Stimulated activated CD4-positive, alpha-beta T cell treated with anti-CD3 and anti-CD28 coated beads, Interleukin-15, amount 100 ng/mL, for 24 hours (primary cell): ENCODE data around the gene FAM219B.
A peak's percentile ranks its signal among the peaks of the same experiment; 100 is the strongest.
"Not testable (repeated sequence)": the region's sequence is repeated elsewhere in the genome, so short reads cannot be mapped to it uniquely, and the experiment has no call there.

Experiments
- DNase-seq: peaks from one replicate; pipeline ENCODE4 v3.0.0-alpha.2; 2020

Gene FAM219B

GRCh38 chr15:74902295-74903075 lies 4.2 kb downstream of the FAM219B start:
- no peak for DNase-seq

- peak; percentile 64 for DNase-seq
These were observed 5.0 kb downstream of the FAM219B start for GRCh38 chr15:74901612-74902063.

GRCh38 chr15:74897300-74897701 lies 9.3 kb downstream of the FAM219B start:
- no peak for DNase-seq

- DNase-seq: no peak
These were observed 10.3 kb downstream of the FAM219B start for GRCh38 chr15:74896316-74896715.

GRCh38 chr15:74895830-74896229 lies 10.8 kb downstream of the FAM219B start:
- DNase-seq: no peak

- DNase-seq: not testable (repeated sequence)
These were observed 12.3 kb downstream of the FAM219B start for GRCh38 chr15:74894383-74894782.

GRCh38 chr15:74893627-74894026 lies 13.0 kb downstream of the FAM219B start:
- DNase-seq: no peak

GRCh38 chr15:74892931-74893330 lies 13.7 kb downstream of the FAM219B start:
- DNase-seq: no peak

- no peak for DNase-seq
These were observed 14.3 kb downstream of the FAM219B start for GRCh38 chr15:74892313-74892712.

- no peak for DNase-seq
These were observed 15.2 kb downstream of the FAM219B start for GRCh38 chr15:74891469-74891868.

GRCh38 chr15:74890665-74890960 lies 16.0 kb downstream of the FAM219B start:
- no peak for DNase-seq

GRCh38 chr15:74889883-74890664 lies 16.6 kb downstream of the FAM219B start, which contains the start of gene MPI:
TSS of gene MPI (plus strand) at chr15:74890042. CDS start at chr15:74890074, 32 bp downstream.
- peak; percentile 95 for DNase-seq

- DNase-seq: peak; percentile 46
These were observed 17.2 kb downstream of the FAM219B start for GRCh38 chr15:74889390-74889882.

GRCh38 chr15:74888716-74889115 lies 17.9 kb downstream of the FAM219B start:
- no peak for DNase-seq

GRCh38 chr15:74887537-74888193 lies 19.0 kb downstream of the FAM219B start:
- not testable (repeated sequence) for DNase-seq

- no peak for DNase-seq
These were observed 21.2 kb downstream of the FAM219B start for GRCh38 chr15:74885461-74885860.

- no peak for DNase-seq
These were observed 22.0 kb downstream of the FAM219B start for GRCh38 chr15:74884428-74885223.

GRCh38 chr15:74882528-74882927 lies 24.1 kb downstream of the FAM219B start:
- DNase-seq: no peak

- DNase-seq: no peak
These were observed 28.4 kb downstream of the FAM219B start for GRCh38 chr15:74878273-74878672.

- DNase-seq: peak; percentile 24
These were observed 32.8 kb downstream of the FAM219B start for GRCh38 chr15:74873756-74874424.

GRCh38 chr15:74873036-74873755 lies 33.5 kb downstream of the FAM219B start, which contains the start of gene SCAMP2:
TSS of gene SCAMP2 (minus strand) at chr15:74873365. CDS start at chr15:74873255, 110 bp downstream.
- peak; percentile 94 for DNase-seq
